GM18499 (cell line): ENCODE data around the gene TMEM256.

Experiments used
- ATAC-seq: cut with Tn5 transposase; IDR thresholded peaks from one replicate; pipeline ENCODE4 v1.9.1; 2021; ENCODE audit warnings: moderate number of reproducible peaks; ENCODE audit not compliant: insufficient read depth, unreplicated experiment

TMEM256 gene

GRCh38 chr17:7403977-7404736 lies at the start of gene TMEM256:
TSS of gene TMEM256 (minus strand) at chr17:7404097. CDS start at chr17:7404084, 13 bp downstream.
- peak; percentile 64 for ATAC-seq

- no peak for ATAC-seq
Measured at GRCh38 chr17:7448461-7448860, 44.6 kb upstream of the TMEM256 start.

DNA sequence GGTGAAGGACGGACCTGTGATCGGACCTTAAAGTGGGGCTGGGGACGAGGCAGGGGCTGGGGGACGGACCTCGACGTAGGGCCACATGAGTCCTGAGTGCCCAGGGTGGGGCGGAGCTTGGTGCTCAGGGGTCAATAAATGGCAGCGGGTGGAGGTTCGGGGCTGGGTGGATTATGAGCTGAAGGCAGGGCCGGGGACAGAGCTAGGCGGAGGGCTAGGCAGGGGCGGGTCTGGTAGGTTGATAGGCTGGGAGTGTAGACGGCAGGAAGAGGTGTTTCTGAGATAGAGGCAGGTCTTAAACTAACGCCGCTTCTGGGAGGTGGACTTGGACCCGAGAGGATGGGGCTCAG lies 41.7 kb upstream of the TMEM256 start:
- ATAC-seq: no peak

- ATAC-seq: no peak
Measured at GRCh38 chr17:7444682-7445618, 41.1 kb upstream of the TMEM256 start, which contains the start of gene CHRNB1. TSS of gene CHRNB1 (plus strand) at chr17:7445061. CDS start at chr17:7445128, 67 bp downstream.

DNA sequence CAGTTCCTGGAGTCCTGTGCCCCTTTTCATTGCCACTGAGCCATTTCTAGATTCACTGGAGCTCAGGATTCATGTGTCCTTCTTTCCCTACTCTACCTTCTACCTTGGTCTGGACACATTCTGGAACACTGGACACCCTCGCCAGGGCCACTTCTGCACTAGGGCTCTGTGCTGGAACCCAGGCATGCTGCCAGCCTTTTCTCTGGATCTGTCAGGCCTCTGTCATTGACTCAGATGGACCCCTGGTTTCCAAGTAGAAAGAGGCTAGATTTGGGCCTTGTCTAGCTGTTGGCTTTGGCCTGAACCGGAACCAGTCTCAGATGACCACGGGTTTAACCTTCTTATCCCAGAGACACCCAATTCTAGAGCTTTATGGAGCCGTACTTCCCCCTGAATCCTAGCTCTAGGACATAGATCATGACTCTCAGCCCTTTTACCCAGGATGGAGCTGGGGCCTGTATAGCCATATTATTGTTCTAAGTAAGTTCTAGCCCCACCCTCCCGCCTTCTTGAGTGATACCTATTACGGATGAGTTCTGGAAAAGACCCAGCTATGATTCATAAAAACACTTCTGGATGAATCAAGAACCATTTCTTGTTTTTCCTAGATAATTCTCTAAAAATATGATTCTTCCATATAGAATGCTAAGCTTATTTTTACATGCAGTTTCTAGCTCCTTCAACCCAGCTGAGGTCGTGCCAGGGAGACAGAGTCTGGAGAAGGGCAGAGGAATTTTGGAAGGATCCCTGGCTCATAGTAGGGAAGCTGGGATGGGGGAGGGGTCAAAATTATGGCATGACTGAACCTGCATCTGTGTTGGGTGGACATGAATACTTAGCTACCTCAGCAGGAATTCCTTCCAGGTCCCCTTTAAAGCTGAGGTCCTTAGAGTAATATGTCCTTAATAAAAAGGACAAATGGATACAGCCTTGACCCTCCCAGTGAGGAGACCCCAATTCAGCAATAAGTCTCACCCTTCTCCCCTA lies 39.9 kb upstream of the TMEM256 start:
- ATAC-seq: no peak

DNA sequence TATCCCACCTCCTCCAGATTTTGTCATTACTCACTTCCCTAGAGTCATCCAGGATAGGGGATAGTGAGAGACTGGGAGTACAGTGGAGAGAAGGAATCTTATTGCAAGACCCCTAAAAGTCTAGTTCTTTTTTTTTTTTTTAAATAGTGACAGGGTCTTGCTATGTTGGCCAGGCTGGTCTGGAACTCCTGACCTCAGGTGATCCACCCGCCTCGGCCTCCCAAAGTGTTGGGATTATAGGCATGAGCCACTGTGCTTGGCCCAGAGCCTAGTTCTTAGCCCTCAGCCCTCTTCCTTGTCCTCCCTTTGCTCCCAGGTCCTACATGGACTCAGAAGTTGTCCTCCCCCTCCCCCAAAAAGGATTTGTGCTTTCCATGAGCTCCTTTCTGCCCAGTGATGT lies 38.2 kb upstream of the TMEM256 start:
- no peak for ATAC-seq

GRCh38 chr17:7441266-7441665 lies 37.4 kb upstream of the TMEM256 start:
- no peak for ATAC-seq

GRCh38 chr17:7440834-7441195 lies 36.9 kb upstream of the TMEM256 start:
- ATAC-seq: no peak

GRCh38 chr17:7440113-7440833 lies 36.4 kb upstream of the TMEM256 start:
- ATAC-seq: no peak

GRCh38 chr17:7439462-7440112 lies 35.7 kb upstream of the TMEM256 start, which contains the start of gene FGF11:
TSS of gene FGF11 (plus strand) at chr17:7439512. CDS start at chr17:7439621, 109 bp downstream.
- no peak for ATAC-seq

DNA sequence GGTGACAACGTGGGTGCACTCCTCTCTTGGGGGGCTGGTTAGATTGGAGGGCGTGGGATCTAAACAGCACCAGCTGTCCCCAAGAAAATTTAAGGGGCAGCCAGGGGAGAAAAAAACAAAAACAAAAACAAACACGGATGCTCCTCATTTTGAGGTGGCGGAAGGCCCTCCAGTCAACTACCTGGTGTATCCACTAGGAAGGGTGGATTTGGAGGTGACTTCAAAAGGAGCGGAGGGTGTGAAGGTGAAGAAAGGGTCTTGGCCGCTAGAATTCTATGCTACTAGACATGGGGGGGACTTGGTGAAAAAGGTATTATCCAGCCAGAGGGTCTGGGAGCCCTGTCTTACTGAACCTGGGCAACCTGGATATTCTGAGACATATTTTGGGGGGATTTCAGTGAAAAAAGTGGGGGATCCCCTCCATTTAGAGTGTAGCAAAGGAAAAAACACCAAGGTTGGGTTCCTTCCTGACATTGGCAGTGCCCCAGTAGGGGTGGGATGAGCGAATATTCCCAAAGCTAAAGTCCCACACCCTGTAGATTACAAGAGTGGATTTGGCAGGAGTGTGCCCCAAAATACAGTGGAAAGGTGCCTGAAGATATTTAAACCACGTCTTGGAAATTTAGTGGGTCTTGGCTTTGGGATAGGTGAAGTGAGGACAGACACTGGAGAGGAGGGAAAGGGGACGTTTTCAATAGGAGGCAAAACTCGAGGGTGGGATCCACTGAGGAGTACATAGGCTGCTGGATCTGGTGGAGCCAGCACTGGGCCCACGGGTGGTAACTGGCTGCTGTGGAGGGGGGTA lies 35.0 kb upstream of the TMEM256 start:
- no peak for ATAC-seq

DNA sequence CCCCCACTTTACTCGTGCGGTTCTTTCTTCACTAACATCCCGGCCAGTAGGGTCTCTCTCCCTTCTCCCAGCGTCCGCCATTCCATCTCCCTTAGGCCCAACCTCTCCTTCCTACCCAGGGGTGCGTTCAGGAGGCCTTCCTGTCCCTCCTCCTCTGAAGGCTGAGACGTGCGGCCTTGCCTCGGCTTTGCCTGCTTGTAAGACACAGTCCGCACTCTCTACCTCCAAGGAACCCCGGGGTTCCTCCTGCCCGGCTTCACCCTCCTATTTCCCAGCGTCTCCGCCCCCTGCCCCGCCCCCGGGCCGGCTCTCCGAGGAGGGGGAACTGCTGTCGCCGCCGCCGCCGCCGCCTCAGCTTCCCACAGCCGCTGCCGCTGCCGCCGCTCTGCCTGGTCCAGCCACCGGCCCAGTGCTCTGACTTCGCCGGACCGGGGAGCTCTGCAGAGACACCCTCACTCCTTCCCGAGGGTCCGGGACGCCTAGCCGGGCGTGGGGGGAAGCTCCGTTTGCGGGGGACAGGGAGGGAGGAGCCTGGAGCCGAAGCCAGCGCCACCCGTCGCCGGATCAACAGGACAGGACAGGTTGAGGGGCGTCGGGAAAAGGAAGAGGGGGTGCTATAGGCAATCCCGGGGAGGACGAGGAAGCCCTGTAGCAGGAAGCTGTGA lies 34.2 kb upstream of the TMEM256 start:
- no peak for ATAC-seq

DNA sequence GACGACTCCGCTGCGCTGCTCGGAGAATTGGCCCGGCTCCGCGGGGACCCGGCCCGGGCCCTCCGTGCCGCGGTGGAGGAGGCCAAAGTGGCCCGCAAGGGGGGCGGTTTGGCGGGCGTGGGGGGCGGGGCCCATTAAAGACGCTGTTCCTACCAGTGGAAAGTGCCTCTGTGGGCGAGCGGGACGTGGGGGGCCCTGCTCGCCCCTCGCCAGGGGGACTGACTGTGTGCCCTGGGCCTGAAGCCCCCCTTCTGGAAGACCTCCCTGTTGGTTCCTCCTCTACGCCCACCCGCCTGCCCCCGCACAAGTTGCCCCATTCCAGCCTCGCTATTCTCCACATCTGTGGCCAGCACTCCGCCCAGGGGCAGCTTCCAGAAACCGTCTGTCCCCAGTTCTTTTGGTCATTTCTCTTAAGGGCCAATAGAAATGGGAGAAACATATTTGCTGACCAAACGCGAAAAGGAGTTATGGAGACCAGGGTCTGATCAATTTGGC lies 33.5 kb upstream of the TMEM256 start:
- ATAC-seq: no peak

- ATAC-seq: no peak
Measured at GRCh38 chr17:7436556-7437368, 32.9 kb upstream of the TMEM256 start.

DNA sequence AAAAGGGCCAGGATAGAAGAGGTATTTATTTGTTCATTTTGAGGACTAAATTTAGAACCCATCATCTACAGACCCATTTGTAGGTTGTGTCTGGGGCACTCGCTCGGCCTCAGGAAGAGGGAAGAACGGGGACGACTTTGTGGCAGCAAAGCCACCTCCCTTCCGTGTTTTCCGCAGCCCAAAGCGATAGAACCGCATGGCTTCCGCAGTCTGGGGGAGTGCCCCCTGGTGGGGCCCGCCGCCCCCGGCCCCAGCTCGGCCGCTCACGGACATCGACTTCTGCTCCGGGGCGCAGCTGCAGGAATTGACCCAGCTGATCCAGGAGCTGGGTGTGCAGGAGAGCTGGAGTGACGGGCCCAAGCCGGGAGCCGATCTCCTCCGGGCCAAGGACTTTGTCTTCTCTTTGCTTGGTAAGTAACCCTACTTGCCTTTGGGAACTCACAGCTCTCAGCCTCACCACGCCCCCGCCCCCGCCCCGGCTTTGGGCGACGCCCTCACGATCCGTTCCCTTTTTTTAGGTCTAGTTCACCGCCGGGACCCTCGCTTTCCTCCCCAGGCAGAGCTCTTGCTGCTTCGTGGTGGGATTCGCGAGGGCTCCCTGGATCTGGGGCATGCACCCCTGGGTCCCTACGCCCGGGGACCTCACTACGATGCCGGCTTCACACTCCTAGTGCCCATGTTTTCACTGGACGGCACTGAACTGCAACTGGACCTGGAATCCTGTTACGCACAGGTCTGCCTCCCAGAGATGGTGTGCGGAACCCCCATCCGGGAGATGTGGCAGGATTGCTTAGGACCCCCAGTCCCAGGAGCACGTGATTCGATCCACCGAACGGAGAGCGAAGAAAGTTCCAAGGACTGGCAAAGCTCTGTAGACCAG lies 32.0 kb upstream of the TMEM256 start:
- no peak for ATAC-seq

- no peak for ATAC-seq
Measured at GRCh38 chr17:7432296-7432695, 28.4 kb upstream of the TMEM256 start.
